GM21515 (cell line): ENCODE measurements around the gene PLA2G5.

Experiments used
- ATAC-seq: cut with Tn5 transposase; IDR thresholded peaks from one replicate; pipeline ENCODE4 v1.9.1; 2021; ENCODE audit not compliant: unreplicated experiment

The PLA2G5 gene

DNA sequence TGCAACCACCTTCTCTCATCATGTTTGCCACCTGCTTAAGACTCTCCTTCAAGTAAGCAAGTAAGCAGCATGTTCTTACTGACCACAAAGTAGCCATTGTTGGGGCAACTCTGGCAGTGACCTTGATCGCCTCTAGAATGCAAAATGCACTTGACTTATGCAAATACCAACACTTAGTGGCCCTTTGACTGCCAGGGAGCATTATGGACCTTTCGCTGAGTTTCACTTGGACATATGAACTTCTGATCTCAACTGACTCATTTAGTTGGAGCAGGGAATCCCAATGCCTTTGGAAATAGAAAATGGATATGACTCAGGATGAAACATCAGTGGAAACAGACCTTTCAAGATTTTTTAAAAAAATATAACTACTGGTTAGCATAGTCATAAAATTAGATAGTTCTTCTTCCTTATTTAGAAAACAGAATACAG is 6.1 kb upstream of the PLA2G5 start:
- no peak for ATAC-seq

DNA sequence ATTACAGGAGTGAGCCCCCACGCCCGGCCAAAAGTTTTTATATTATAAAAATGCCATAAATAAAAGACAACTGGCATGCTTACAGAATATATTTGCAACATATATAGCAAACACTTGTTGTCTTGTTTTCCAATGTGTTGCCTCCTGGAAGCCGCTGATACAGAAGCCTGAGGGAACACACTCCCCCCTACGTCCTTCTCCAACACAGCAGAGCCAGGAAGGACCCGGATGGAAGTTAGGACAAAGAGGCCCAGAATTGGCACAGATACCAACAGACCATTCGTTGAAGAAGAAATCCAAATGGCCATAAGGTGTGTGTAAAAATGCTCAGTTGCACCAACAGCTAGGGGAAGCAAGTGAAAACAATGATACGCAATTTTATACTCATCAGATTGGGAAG is 1.3 kb upstream of the PLA2G5 start:
- ATAC-seq: no peak

DNA sequence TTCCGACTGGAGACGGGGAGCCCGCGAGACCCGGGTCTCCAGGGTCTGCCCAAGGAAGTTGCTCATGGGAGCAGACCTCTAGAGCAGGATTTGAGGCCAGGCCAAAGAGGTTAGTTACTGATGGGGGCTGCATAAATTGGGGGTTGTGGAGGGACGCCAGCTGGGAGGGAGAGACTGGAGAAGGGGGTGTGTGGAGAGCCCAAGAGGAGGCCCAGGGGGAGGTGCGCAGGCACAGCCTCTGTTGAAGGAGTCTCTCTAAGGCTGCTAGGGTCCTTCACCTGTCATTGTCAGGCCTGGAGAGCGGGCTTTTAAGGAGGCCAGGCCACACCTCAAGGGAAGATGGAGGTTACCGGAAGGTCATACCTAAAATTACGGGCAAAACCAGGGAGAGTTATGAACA is 363 bp downstream of the PLA2G5 start:
- no peak for ATAC-seq

DNA sequence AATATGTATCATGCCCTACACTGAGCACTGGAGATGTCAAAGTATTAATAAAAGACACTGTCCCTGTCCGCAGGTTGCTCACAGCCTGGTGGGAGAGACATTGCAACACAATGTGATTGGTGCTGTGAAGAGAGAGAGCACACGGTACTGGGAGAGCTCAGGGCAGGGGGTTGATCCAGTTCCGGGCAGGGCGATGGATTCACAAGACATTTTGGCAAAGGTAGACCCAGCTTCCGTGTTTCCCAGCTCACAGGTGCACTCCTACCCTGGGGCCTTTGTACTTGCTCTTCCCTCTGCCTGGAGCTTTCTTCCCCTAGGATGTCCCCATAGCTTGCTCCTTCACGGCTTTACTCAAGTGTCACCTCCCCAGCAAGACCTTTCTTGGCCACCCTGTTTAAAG is 1.4 kb downstream of the PLA2G5 start:
- ATAC-seq: no peak

DNA sequence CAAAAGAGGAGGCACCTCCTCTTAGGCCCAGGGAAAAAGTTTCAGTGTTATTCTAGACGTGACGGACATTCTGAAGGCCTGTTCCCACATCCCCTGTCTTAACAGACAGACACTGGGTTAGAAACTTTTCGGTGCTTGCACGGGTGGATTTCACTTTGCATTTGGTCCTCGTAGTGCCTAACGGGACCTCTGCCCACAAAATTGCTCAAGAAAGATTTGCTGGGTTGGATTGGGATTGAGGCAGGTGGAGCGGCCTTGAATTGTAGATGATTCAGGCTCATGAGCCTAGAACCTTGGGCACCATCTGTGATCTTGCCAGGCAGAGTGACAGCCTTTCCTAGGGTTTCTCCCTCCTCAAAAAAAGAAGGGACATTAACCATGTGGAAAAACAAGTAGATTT is 2.8 kb downstream of the PLA2G5 start:
- no peak for ATAC-seq

DNA sequence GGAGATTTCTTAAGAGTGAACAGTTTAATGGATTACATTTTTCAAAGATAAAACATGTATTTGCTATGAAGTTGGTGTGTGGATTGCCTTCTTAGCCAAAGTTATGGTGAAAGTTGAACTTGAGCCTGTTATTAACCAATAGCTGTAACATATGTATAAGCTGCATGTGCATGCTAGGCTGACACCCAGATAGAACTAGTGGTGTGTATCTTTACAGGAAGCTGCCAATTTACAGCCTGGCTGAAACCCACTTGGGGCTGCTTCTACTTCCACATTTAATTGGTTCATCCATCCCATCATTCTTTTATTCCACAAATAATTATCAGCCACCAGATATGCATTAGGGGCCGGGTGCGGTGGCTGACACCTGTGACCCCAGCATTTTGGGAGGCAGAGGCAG is 3.3 kb downstream of the PLA2G5 start:
- no peak for ATAC-seq

DNA sequence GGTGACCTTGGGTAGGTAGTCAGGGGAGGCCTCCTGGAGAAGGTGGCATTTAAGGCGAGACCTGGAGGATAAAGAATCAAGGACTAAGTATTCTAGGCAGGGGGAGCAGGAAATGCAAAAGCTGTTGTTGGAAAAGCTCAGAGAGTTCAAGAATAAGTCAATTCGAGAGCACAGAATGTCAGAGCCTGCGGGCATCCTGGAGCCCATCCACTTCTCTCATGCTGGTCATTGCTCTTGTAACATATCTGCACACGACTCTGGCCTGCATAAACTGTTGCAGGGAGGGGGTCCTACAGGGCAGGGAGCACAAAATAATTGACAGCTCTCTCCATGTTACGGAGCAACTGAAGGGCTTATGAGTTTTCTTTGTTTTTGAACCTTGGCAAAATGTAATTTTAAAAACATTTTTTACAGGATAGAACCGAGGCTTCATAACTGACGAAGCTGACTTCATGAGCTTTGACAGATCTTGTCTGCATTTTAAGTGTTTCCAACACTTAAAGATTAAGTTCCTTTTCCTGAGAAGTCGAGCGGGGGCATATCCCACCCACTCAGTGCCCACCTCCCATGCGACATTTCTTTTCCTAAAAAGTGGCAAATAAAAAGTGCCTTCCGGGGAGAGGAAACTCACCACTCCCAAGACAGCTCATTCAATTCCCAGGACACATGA is 4.2 kb downstream of the PLA2G5 start:
- ATAC-seq: no peak

DNA sequence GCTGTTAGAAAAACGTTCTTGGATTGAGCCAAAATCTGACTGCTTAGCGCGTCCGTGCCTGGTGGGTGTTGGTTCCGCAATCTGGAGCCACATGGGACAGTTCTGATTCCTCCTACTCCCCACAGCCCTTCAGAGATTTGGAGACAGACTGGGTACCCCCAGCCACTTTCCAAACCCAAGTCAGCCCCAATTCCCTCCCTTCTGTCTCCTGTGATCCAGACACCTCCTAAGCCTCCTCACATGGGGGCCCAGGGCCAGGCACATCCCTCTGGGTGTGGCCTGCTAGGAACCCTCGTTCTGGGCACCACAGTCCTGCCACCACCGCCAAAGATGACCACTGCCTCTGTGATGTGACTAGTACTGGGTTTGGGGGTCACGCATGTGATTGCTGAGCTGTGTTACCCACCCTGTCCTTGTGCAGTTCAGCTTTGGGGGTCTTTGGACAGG is 4.8 kb downstream of the PLA2G5 start:
- no peak for ATAC-seq

DNA sequence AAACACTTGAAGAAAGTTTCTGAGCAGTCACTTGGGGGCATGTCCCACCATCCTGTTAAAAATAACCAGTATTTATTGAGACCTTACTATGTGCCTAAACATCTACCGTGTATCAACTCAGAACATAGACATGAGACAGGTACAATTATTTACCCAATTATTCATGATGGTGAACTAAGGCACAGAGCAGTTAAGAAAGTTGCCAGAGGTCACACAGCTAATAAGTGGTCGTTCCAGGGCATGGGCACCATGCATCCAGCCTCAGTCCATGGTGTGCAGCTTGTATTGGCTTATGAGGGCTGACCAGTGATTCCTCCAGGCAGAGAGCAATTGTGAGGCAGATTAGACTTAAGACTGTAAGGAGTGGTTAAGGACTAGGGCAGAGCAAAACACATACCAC is 5.4 kb downstream of the PLA2G5 start:
- ATAC-seq: no peak

DNA sequence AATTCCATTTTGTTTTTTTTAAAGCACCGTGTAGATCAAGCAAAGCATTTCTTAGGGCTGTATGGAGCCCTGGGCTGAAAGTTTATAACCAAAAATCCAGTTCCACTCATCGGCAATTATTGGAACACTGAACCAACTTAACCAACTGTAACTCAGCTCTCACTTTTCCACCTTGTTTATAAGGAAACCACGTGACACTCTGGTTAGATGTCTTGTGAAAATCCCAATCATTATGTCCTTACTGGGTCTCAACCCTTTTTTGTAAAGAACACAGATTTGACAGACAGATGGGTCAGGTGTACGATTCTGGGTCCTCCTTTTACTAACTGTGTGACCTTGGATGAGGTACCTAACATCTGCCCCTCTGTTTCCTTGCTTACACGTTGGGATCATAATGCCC is 6.2 kb downstream of the PLA2G5 start:
- ATAC-seq: no peak

DNA sequence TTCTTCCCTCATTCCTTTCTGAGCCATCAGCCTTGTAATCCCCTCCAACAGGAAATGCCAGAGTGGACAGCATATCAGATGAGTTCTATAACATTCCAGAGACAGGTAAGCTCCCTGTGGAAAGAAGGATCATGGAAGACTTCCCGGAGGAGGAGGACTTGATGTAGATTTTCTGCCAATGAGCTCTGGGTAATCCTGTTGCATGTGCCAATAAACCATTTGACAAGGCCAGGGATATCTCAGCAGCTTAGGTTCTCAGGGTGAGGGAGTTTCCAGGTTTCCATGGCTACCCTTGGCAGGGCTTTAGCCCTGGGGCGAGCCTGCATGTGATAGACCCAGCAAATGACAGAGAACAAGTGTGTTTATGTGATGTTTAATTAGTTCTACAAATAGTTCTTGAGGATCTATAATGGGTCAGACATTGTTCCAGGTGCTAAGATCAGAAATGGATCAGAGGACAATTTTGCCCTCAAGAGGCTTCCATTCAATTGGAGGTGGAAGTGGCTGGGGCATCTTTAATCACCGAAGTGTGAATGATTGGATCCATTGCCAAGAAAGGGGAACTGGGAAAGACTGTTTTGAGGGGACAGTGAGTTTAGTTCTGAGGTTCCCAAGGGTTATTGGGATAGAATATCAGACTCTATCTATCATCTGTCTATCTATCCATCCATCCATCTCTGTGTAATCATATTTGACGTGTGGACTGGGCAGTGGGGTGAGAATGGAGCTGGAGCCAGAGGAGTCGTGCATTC is 6.9 kb downstream of the PLA2G5 start:
- no peak for ATAC-seq

DNA sequence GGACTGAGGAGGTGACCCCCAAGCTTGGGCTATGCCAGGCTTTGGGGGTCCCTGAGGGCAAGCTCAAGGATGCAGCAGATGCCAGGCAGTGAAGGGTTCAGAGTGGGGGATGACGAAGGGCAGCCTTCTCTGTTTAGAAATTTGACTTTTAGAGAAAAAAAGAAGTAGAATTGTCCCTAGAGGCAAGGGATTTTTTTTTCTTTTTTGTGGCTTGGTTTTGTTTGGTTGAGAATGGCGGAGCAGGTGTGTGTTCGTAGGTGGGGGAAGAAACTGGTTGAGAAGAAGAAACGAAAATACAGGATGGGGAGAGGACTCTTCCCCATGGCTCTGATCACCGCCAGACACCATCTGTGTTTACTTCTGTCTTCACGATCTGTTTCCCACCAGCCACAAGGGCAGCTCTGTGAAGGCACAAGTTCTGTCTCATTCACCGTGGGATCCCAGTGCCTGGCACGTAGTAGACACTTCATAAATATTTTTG is 8.2 kb downstream of the PLA2G5 start:
- no peak for ATAC-seq

DNA sequence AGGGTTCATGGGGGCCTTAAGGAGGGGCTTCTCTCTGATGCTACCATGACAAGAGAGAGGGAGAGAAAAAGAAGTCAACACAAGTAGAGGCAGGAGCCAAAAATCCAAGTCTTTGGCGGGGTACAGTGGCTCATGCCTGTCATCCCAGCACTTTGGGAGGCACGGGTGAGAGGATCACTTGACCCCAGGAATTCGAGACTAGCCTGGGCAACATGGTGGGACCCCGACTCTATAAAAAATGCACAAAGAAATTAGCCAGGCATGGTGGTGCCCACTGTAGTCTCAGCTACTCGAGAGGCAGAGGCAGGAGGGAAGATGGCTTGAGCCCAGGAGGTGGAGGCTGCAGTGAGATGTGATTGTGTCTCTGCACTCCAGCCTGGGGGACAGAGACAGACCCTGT is 8.7 kb downstream of the PLA2G5 start:
- ATAC-seq: no peak

DNA sequence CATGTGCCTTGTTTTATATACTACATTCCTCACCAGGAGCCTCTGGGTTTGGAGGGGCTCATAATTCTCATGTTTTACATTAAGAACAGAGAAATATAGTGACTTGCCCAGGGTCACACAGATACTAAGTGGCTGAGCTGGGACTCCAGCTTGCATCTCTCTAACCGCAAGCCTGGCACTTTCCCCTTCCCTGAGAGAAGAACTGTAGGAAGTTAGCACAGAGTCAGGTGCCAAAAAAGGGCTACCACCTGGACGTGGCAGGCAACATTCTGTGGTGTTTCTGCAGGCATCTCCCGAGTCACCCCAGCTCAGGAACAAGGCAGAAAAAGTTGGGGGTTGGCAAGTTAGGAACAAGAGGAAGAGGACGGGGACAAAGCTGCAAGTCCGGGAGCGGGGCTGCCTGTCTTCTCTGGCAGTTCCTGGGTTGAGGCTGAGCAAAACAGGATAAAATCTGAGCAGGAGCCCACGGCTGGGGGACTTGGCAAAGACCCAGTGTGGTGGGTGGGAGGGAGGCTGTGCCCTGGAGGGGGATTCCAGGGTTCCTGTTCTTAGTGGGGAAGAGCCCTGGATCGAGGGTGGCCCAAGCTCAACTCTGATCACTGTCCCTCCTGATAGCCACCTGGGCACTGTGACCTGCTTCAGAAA is 9.8 kb downstream of the PLA2G5 start:
- no peak for ATAC-seq

DNA sequence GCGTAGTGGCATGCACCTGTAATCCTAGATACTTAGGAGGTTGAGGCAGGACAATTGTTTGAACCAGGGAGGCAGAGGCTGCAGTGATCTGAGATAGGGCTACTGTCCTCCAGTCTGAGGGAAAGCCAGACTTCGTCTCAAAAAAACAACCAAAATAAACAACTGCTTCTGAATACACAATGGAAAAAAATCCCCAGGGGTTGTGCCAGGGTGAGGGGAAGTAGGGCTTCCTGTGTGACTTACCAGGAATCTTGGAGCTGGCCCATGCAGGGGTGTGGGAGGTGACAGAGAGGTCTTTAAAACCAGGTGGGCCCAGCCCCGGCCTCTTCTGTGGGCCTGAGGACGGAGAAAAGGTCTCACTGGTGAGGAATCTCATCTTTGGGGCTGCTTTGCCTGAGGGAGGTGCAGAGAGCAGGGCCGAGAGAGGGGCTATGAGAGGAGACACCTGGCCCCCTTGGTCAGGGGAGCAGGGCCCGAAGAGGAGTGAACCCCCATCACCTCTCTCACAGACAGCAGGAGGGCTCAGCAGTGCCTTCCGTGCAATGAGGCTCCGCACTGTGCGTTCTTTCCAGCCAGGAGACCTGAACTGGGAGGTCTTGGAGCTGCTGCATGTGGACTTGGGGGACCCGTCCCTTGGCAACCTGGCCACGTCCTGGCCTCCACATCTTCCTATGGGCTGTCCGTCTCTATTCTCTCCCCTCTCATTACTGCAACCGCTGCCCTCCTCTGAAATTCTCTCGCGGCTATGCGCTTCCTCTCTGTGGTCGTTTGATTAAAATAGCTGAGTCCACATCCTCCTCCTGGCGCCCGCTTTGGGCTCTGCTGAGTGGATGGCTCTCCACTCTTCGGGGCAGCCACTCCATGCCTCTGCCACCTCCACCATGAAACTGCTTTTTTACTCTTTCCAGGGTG is 10.7 kb downstream of the PLA2G5 start:
- peak; percentile 51 for ATAC-seq

DNA sequence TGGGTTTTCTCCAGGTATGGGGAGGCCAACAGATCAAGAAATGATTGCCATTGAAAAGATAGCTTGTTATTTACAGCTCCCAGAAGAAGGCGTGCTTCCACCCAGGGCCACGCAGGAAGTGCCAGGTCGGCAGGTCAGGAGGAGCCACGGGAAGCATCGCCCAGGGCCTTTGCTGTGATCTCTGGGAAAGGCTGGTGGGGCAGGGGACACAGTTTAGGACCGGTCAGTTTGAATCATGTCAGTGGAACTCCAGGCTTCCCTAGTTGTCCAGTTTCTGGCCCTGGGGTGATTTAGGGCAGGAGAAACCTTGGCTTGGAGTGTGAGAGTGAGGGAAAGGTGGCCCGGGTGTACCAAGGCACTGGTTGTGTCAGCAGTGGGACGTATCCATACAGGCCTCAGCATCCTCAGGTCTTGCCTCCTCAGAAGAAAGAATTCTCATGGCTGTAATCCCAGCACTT is 11.4 kb downstream of the PLA2G5 start:
- ATAC-seq: no peak

DNA sequence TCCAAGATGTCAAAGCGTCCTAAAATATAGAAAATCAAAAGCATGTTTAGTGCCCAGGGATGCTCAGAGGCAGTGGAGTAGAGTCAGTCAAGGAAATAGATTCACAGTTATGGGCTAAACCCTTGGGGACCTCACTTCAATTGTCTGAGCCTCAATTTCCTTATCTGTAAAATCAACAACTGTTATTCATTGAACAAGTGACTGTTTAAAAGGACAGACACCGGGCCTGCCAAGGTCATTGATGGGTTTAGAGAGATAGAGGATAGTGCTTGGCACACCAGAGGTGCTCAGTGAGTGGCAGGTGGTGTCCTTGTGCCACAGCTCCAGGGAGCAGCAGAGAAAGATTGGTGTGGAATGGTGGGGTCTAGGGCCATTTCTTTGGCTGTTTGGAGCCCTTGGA is 12.8 kb downstream of the PLA2G5 start:
- no peak for ATAC-seq

DNA sequence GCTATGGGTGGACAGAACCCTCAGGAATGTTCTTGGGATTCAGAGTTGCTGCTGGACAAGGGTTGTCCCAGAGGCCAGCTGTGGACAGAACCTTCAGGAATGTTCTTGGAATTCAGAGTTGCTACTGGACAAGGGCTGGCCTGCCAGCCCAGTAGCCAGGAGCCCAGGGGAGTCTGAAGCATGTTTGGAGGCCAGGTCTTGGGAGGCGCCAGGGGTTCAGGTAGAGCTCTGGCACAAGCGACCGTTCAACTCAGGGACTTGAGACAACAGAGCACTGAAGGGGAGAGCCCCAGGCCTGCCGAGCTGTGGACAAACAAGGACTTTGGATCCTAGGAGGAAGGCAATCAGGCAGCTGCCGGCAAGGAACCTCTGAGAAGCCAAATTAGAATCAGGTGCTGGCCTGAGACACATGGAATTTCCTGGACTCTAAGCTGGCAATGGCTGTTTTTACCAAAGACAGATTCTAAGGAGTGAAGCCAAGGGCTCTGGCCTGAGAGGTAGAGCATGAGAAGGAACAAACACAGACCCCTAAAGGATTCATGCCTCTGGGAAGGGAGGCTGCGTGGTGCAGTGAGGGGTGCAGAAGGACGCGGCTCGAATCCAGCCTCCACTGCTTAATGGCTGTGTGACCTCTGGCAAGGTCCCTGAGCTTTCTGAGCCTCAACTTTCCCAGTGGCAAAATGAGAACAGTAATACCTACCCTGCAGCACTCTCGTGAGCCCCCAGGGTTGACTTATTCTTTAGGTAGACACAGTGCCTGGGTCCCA is 13.4 kb downstream of the PLA2G5 start:
- ATAC-seq: no peak

DNA sequence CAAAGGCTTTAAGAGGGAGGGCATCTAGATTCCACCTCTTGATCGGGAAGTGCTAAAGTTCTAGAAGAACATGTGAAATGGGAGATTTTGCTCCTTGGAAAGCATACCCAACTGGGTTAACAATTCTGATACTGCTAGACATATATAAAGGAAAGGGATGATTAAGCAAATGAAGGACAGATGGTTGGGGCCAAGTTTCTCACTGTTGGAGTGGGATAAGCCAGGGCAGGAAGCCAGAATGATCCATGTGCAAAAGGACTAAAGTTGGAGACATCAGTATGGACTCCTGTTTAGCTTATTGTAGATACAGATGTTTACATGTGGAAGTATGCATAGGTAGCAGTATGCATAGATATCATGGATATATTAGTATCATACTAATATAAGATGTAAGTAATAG is 16.8 kb downstream of the PLA2G5 start:
- ATAC-seq: no peak

DNA sequence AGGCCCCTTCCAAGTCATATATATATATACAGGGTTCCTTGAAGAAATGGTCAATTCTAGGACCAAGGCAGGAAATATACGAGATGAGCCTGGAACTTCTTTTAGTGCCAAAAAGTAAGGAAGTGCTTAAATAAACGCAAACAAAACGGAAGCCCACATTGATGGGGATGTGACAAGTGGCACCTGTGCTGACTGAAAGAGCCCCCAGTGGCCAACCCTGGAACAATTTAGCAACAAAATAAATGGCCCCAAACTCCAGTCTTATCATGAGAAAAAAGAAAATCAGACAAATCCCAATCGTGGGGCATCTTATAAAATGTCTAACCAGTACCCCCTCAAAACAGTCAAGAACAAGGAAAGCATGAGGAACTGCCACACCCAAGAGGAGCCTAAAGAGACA is 17.7 kb downstream of the PLA2G5 start:
- ATAC-seq: no peak
